LNCaP clone FGC (cell line): ENCODE measurements around the gene STARD13.

Experiments
- DNase-seq: peaks from one replicate; pipeline ENCODE4 v3.0.0-alpha.2; 2011; ENCODE audit warnings: low read depth
- H3K4me3 ChIP-seq: 2 replicates; pipeline ENCODE4 v1.5.1; 2011; ENCODE audit warnings: mild to moderate bottlenecking, low read depth, low read length, control low read depth
- TF ChIP-seq, protein P1 (sequence below): IDR thresholded peaks from 2 replicates; pipeline ENCODE4 v1.5.1; 2012; ENCODE audit warnings: mild to moderate bottlenecking; ENCODE audit not compliant: control insufficient read depth, insufficient read depth; ENCODE audit errors: extremely low read depth

Gene STARD13

DNA sequence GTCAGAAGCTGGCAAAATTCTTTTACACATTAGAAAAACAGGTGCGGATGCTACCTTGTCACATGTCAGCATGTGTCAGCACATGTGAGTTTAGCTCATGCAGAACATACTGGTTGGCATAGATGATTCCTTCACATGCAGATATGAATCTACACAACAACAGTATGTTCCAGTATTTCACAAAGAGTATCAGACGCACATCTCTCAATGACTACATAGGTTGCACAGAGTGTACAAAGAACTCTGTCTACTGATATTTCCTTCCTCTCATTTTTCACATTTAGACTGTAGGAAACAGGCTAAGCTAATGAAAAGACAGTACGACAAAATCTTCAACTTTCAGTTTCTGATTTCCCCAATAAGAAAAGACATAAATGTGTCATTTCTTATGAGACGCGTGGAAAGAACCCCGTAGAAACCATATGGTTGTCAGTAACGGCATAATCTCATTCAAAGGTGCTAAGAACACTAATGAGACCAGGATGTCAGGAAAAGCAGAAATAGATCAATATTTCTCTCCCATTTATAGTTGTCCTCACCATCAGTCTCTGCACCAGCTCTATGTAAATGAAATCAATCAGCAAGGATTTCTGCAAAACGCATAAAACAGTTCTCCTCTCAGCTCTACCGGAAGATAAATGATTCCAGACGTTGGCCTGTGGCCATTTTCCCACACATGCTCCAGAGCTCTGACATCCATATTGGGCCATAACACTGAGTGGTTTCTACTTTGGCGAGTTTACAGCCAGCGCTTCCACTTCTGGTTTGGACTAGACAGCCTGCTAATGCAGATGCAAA is 81.2 kb downstream of the STARD13 start:
- TF ChIP-seq, protein P1, sequence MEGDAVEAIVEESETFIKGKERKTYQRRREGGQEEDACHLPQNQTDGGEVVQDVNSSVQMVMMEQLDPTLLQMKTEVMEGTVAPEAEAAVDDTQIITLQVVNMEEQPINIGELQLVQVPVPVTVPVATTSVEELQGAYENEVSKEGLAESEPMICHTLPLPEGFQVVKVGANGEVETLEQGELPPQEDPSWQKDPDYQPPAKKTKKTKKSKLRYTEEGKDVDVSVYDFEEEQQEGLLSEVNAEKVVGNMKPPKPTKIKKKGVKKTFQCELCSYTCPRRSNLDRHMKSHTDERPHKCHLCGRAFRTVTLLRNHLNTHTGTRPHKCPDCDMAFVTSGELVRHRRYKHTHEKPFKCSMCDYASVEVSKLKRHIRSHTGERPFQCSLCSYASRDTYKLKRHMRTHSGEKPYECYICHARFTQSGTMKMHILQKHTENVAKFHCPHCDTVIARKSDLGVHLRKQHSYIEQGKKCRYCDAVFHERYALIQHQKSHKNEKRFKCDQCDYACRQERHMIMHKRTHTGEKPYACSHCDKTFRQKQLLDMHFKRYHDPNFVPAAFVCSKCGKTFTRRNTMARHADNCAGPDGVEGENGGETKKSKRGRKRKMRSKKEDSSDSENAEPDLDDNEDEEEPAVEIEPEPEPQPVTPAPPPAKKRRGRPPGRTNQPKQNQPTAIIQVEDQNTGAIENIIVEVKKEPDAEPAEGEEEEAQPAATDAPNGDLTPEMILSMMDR: no peak
- H3K4me3 ChIP-seq: no peak overlapping the region
- DNase-seq: no peak

GRCh38 chr13:33202644-33203169 is 82.8 kb downstream of the STARD13 start:
- TF ChIP-seq, protein P1: no peak
- no peak for DNase-seq
- H3K4me3 ChIP-seq: no peak overlapping the region

- no peak overlapping the region for H3K4me3 ChIP-seq
- TF ChIP-seq, protein P1: no peak
- no peak for DNase-seq
These were observed 83.9 kb downstream of the STARD13 start for GRCh38 chr13:33201659-33202058.

DNA sequence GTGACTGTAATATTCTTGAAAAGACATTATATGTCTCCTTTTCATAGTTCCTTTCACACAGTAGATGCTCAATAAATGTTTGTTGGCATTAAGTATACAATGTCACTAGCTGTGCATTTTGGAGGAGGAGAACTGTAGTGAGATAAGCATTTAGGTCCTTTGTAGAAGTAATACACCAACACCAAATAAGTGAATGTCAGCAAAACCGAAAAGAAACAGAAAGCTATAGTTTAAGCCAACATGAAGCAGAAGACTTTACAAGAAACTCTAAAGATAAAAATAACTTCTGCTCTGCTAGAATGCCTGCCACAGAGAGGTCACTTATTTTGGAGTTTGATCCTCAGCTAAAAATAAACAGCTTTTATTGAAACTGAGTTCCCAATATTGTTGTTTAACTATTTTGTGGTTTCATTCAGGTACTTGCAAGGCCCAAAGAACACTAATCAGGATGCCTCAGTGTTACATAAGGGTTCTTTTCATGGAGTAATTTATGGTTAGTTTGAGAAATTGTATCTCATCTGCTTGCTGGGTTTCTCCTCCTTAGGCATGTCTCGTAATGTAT is 86.2 kb downstream of the STARD13 start:
- TF ChIP-seq, protein P1: no peak
- DNase-seq: no peak

GRCh38 chr13:33197541-33197971 is 88.0 kb downstream of the STARD13 start:
- TF ChIP-seq, protein P1: no peak
- DNase-seq: no peak
- no peak overlapping the region for H3K4me3 ChIP-seq

More for the DNA sequence above, 86.2 kb downstream of the STARD13 start:
- H3K4me3 ChIP-seq: no peak overlapping the region

GRCh38 chr13:33196767-33197166 is 88.8 kb downstream of the STARD13 start:
- H3K4me3 ChIP-seq: no peak overlapping the region
- no peak for DNase-seq
- TF ChIP-seq, protein P1: no peak
